GM12892 (cell line): ENCODE data around the gene LRRC74A.
"Not testable (repeated sequence)": the region's sequence is repeated elsewhere in the genome, so short reads cannot be mapped to it uniquely, and the experiment has no call there.

Experiments used
- DNase-seq: peaks from one replicate; pipeline ENCODE4 v3.0.0; 2011; ENCODE audit not compliant: insufficient read length
- FAIRE-seq: peaks from 2 replicates; lab custom pipeline; 2011; peaks lifted over from hg19 to GRCh38; lab: Jason Lieb, UNC
- POLR2A ChIP-seq: IDR thresholded peaks from 2 replicates; pipeline ENCODE4 v1.6.1; 2011; ENCODE audit warnings: low read depth, low read length, control low read depth
- POLR2AphosphoS5 ChIP-seq: IDR thresholded peaks from 2 replicates; pipeline ENCODE4 v1.6.1; 2011; ENCODE audit warnings: low read depth, low read length, control low read depth
- TAF1 ChIP-seq: IDR thresholded peaks from 2 replicates; pipeline ENCODE4 v1.6.1; 2011; ENCODE audit warnings: low read depth, mild to moderate bottlenecking, control low read depth, low read length, borderline replicate concordance

LRRC74A gene

DNA sequence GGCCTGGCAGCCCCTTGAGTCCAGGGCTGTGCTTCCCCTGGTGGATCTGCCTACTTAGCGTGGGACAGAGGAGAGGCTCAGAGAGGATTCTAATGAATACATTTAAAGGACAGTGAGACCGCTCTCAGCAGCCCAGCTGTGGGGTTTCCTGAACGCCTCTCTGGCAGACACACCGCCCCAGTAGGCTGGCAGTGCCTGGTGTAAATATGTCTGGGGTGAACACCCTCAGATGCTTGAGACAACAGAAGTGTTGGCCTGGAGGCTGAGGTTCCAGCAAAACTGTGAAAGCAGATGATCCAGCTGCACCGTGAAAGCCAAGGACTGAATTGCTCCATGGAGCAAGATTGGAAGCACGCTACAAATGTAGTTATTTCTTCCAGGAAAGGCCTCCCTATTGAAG, 55.1 kb downstream of the LRRC74A start:
- TF ChIP-seq POLR2AphosphoS5 (no peak), TAF1 (no peak), POLR2A (no peak)
- DNase-seq (no peak), FAIRE-seq (no peak)

GRCh38 chr14:76882651-76883050, 56.4 kb downstream of the LRRC74A start:
- no peak for DNase-seq
- no peak for TF ChIP-seq TAF1
- TF ChIP-seq POLR2A, result no peak
- no peak for TF ChIP-seq POLR2AphosphoS5
- no peak for FAIRE-seq

GRCh38 chr14:76883447-76883846, 57.2 kb downstream of the LRRC74A start:
- TF ChIP-seq TAF1 (no peak), POLR2AphosphoS5 (no peak), POLR2A (no peak)
- FAIRE-seq, result no peak
- DNase-seq, result no peak

- TF ChIP-seq POLR2AphosphoS5, result no peak
- FAIRE-seq (no peak), DNase-seq (no peak)
Measured at GRCh38 chr14:76884394-76884793, 58.2 kb downstream of the LRRC74A start.

DNA sequence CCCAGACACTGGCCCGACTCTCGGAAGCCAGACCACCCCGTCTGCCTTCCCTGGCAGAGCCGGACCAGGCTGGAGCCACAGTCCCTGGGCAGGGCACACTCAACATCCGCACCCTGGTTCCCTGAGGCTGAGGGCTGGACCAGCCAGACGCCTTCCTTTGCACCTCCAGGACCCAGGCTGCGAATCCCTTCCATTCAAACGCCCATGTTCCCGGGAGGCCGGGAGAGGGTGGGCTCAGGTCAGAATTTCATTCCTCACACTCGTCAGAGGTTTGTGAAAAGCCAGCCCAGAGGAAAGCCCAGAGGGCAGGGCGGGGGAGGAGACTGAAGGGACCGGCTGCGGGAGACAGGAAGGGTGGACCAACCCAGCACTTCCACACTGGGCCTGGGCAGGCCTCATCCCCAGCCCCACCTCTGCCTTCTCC, 58.7 kb downstream of the LRRC74A start:
- TF ChIP-seq POLR2AphosphoS5 (no peak), TAF1 (no peak), POLR2A (no peak)
- FAIRE-seq, result no peak
- DNase-seq, result no peak

DNA sequence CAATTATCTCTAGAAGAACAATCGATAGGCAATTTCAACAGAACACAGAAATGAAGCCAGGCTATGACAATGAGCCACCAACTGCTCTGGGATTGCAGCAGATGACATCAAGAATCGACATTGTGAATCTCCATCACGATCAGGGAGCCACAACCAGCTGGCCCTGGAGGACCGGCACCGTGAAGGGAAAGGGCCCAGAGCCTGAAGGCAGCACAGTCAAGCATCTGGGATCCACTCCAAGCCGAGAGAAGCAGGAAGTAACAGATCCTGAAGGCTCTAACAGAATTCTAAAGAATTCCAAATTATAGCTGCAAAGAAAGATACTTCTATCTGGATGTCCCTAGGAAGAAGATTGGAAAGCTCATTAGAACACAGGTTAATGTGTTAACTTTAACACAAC, 61.0 kb downstream of the LRRC74A start:
- FAIRE-seq, result no peak
- DNase-seq, result no peak
- TF ChIP-seq TAF1 (no peak), POLR2AphosphoS5 (no peak), POLR2A (no peak)

DNA sequence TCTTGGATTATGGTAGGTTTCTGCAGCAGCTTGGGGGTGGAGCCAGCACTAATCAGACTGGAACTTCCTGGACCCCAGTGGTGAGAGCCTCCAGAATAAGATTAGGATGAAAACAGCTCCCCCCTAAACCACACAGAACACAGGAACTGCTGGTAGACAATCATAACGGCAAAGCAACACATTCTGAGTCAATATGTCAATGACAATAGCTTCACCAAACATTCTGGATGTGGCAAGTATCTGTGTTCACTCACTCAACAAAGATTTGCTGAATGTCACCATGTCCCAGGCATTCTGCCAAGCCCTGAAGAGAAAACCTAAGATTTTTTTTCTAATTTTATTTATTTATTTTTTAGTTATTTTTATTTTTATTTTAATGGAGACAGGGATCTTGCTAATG, 65.2 kb downstream of the LRRC74A start:
- no peak for TF ChIP-seq POLR2AphosphoS5
- no peak for DNase-seq
- no peak for FAIRE-seq

GRCh38 chr14:76894308-76894707, 68.1 kb downstream of the LRRC74A start:
- TF ChIP-seq TAF1 (no peak), POLR2AphosphoS5 (no peak), POLR2A (no peak)
- no peak for FAIRE-seq
- no peak for DNase-seq

GRCh38 chr14:76898006-76898405, 71.8 kb downstream of the LRRC74A start:
- not testable (repeated sequence) for FAIRE-seq, DNase-seq

GRCh38 chr14:76900682-76901081, 74.5 kb downstream of the LRRC74A start:
- no peak for FAIRE-seq
- DNase-seq, result no peak
- TF ChIP-seq POLR2A (no peak), POLR2AphosphoS5 (no peak)

DNA sequence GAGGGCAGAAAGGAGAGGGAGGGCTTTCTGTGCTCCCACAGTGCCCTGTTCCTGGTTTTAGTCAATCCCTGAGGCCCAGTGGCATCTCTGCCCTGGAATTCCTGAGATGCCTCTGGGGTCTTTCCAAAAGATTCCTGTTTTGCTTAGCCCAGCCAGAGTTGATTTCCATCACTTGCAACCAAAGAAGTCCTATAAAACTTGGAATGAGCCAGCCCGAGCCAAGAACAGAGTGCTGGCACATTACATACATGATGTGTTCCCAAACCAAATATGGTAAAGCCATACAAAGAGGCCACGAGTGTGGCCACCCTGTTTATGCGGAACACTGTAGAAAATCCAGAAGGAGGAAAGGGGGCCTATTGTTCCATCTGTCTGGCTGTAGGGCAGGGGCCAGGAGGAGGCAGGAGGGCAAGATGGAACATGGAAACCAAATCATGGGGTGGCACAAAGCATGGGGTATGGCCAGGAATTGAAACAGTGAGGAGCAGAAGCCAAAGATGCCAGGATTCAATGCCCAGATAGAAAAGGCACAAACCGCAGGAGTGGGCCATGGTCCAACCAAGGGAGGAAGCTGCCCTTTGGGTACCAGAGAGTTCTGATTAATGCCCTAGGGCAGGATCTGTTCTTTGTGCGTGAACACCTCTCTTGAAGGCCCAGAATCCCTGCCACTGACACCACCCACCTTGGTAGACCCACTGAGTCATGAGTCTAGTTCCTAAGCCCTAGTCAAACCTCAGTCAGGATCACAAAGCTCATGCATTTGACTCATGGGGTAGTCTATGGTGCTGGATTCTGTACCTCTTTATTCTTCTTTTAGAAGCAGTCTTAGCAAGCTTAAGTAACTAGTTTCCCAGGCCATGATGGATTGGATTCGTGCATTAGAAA, 75.2 kb downstream of the LRRC74A start:
- no peak for TF ChIP-seq POLR2A
- no peak for TF ChIP-seq POLR2AphosphoS5
- no peak for TF ChIP-seq TAF1
- no peak for FAIRE-seq

DNA sequence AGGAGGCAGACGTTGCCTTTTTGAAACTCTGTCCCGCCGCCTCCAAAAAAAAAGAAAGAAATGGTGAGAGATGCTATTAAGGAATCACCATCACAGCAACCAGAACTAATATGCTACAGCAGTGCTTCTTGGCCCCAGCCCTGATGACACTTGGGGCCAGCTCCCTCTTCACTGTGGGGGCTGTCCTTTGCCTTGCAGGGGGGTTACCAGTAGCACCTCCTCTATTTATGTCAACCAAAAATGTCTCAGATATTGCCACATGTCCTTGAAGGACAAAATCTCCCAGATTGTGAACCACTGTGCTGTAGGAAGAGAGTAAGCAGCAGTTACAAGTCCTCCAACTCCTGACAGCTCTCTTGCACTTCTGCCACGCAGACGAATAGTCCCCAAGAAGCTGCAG, 76.4 kb downstream of the LRRC74A start:
- DNase-seq (no peak), FAIRE-seq (no peak)
- TF ChIP-seq TAF1 (no peak), POLR2AphosphoS5 (no peak), POLR2A (no peak)

More for the DNA sequence above, 75.2 kb downstream of the LRRC74A start:
- DNase-seq, result no peak
